HG02678 (cell line): ENCODE results near the gene CNTF.

Experiments
- ATAC-seq: cut with Tn5 transposase; IDR thresholded peaks from one replicate; pipeline ENCODE4 v1.9.1; 2021; ENCODE audit warnings: mild to moderate bottlenecking, moderate library complexity; ENCODE audit not compliant: unreplicated experiment

The CNTF gene

DNA sequence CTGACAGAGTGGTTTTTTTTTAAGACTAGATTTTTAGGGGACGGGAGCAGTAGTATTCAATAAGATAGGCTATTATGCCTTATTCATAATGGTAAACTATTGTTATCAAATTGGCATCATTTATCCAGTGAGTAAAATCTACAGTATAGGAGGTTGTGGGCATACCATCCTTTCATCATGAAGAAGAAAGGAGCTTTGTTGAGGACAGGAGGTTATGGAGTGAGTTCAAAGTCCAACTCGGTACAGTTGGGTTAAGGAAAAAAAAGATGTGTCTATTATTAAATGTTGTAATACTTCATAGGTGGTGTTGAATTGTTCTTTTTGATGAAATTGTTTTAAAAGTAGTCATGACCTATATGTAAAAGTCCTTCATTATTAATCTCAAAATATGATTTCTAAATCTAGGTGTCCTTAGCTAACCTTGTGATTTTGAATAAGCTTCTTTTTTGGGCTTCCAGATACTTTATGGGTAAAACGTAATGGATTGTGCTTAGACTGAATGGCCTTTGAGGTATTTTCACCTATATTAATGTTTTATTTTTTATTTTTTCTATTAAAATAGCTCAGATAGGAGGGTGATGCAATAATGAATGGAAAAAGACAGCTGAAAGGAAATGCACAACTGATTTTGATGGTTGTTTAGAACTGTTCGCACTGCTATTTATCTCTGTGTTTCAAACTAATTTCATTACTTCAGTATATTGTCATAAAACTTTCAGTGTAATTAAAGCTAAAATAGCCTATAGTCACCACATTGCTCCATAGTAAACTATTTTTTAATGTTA, 15.3 kb upstream of the CNTF start:
- no peak for ATAC-seq

- no peak for ATAC-seq
Observed at GRCh38 chr11:58608331-58608730, 14.1 kb upstream of the CNTF start.

GRCh38 chr11:58609723-58610122, 12.7 kb upstream of the CNTF start:
- ATAC-seq, result no peak

- ATAC-seq, result no peak
Observed at GRCh38 chr11:58613228-58613627, 9.2 kb upstream of the CNTF start.

DNA sequence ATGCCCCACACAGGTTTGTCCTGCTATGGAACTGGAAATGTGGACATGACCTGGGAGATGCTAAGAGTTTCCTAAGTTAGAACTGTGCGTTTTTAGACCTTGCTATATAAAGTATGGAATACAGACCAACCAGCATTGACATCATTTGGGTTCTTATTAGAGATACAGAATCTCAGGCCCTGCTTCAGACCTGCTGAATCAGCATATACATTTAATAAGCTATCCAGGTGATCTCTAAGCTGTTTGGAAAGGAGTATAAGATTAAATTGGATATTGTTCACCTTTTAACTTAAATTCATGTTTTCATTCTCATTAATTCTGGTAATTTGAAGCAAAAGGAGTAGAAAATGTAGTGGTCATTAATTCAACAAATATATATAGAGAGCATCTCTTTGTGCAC, 6.9 kb upstream of the CNTF start:
- no peak for ATAC-seq

- ATAC-seq, result no peak
Observed at GRCh38 chr11:58616594-58616993, 5.9 kb upstream of the CNTF start.

- ATAC-seq, result no peak
Observed at GRCh38 chr11:58617976-58618557, 4.4 kb upstream of the CNTF start.

DNA sequence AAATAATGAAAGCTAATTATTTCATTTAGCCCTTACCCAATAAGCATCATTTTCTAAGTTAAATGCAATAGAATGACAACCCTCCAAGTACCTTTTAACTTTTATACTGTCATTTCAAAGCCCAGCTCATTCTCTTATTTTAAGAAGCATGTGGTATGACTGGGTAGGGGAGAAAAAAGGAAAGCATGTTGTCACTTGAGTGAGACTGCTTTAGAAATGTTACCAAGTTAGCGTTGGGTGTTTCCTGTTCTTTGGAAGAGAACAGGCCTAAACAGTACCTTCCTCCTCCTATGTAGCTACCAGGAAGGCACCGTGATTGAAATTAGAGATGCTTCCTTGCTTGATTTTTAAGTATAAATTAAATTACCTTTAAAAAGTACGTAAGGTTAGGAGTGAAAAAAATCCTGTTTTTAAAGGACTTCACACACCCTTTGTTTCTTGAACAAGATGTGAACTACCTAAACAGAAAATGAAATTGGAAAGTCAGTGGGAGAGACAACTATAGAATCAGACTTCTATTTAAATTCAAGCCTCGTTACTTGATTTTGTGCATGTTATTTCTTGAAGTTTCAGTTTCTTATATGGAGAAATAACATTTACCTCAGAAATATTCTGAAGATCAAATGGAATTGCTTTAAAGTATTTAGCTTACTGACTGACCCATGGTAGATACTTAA, 741 bp upstream of the CNTF start:
- peak; percentile 49 for ATAC-seq

GRCh38 chr11:58625086-58625485, 2.6 kb downstream of the CNTF start:
- ATAC-seq, result no peak

DNA sequence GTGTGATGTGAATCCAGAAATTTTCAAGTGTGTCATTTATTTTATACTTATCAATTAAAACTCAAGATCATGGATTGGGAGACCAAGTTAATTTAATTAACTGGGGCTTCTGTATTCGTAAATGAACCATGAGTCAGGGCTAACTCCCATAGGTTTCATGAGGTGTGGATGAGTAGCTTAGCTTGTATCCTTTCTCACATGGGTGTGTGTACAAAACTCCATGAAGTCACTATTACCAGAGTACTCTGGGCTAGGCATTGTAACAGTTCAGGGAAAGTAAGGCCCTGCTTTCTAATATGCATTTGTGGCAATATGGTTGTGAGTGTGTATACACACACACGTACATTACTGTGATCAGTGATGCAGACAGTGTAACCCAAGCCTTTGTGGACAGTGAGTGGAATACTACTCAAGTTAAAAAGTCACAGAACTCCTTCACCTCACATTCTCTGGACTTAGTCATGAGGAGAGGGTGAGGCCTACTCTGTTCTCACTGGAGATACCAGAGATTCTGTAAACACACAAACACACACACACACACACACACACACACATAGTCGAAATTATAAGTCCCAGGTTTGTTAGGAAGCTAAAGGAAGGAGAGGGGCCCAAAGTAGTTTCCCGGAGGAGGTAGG, 3.5 kb downstream of the CNTF start:
- ATAC-seq, result no peak

DNA sequence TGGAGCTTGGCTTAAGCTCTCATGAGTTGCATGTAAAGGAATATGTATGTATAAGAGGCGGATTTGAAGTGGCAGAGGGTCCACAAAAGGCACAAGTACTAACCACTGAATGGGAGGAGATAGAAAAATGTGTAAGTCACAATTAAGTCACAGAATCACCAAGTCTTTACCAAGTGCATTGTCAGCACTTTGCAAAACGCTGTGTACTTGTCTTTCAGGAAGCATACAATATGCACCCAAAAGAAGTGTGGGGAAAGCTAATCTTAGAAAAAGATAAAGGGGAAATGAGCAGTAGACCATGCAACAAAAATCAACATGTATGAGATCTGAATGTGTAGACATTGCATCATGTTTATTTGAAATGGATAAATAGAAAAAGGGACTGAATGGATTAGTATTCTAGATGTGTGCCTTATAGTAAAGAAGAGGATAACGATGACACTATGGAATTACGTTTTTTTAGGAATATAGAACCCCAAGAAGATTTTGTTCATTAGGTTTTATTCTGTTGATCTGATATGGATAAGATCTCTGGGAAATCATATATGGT, 4.5 kb downstream of the CNTF start:
- no peak for ATAC-seq

GRCh38 chr11:58628446-58628845, 6.0 kb downstream of the CNTF start:
- no peak for ATAC-seq

- ATAC-seq, result peak; percentile 52
Observed at GRCh38 chr11:58629857-58630256, 7.4 kb downstream of the CNTF start.

- no peak for ATAC-seq
Observed at GRCh38 chr11:58631378-58631777, 8.9 kb downstream of the CNTF start.

DNA sequence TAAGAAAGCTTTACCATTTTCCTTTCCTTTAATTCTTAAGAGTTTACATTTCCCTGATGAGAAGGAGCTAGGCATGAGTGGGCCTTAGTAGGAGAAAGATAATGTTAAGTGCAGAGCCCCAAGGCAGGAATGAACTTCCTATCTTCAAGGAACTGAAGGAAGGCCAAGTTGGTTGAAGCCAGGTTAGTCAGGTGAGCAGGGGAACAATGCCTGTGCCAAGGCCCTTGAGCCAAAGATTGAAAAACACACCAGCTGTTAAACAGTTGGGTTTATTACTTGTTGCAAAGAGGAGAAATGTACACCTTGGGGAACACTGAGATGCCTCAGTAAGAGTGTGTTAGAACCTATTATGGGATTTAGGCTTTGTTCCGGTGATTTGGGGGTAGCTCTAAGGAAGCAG, 10.0 kb downstream of the CNTF start:
- ATAC-seq, result no peak

- ATAC-seq, result no peak
Observed at GRCh38 chr11:58636587-58636986, 14.1 kb downstream of the CNTF start.

DNA sequence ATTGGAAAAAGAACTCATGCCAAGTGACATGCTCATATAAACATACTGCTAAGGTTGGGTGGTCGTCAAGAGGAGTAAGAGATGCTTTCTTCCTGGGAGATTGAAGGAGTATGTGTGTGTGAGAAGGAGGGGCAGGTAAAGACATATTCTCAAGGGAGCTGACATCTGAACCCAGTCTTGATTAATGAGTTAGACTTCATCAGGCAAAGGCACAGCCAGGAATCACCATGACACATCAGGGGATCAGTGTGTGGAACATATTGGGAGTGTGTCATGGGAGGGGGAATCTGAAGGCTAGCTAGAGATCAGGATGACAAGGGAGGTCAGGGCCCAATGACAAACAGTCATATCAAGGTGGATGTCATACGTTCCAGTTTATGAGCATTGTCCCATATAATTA, 14.9 kb downstream of the CNTF start:
- ATAC-seq, result no peak

- no peak for ATAC-seq
Observed at GRCh38 chr11:58639103-58639502, 16.6 kb downstream of the CNTF start.

DNA sequence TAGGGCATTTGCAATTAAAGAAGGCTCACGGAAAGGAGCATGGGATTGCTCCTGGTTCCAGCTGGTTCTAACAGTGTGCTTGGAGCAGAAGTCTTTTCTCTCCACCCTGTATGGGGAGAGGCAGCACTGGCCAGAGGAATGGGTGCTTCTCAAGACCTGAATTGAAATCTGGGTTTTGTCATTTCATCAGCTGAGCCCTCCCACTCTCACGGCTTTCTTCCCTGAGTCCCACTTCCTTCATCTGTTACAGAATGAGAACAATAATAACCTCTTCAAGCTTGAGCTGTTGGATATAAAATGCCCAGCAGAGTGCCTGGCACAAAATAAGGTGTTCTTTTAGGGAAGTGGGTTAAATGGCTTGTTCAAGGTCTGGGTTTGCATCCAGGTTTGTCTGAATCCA, 17.2 kb downstream of the CNTF start:
- ATAC-seq, result no peak

- no peak for ATAC-seq
Observed at GRCh38 chr11:58640386-58641023, 18.0 kb downstream of the CNTF start.

GRCh38 chr11:58641341-58641740, 18.9 kb downstream of the CNTF start:
- ATAC-seq, result no peak
